Spinal cord (tissue), 10 donors: ENCODE measurements around the gene RIPK4. TPM values are rescaled to one million over a fixed set of nuclear protein-coding genes. Genes with fewer than 3 reads are reported as not detected.
A peak's percentile ranks its signal among the peaks of the same experiment; 100 is the strongest.
"Not testable (repeated sequence)": the region's sequence is repeated elsewhere in the genome, so short reads cannot be mapped to it uniquely, and the experiment has no call there.

Source experiments
- DNase-seq, 6 donors: peaks; one replicate each; pipeline versions ENCODE4 v3.0.0 to v3.0.0-alpha.2; 2013 to 2015; ENCODE audit warnings: low spot score in 6 of 6, low read depth in 4 of 6
- H3K27ac ChIP-seq: one replicate; pipeline ENCODE4 v1.5.1; 2013; ENCODE audit warnings: low read depth, low read length, control low read depth
- H3K27me3 ChIP-seq: one replicate; pipeline ENCODE4 v1.6.1; 2013; ENCODE audit warnings: low read length; ENCODE audit not compliant: control insufficient read depth, insufficient read depth
- H3K36me3 ChIP-seq: one replicate; pipeline ENCODE4 v1.6.1; 2013; ENCODE audit warnings: low read length; ENCODE audit not compliant: control insufficient read depth, insufficient read depth
- H3K4me1 ChIP-seq: one replicate; pipeline ENCODE4 v1.6.1; 2013; ENCODE audit warnings: low read length; ENCODE audit not compliant: control insufficient read depth, insufficient read depth
- H3K4me3 ChIP-seq: one replicate; pipeline ENCODE4 v1.5.1; 2013; ENCODE audit warnings: low read depth, low read length, control low read depth
- H3K9me3 ChIP-seq: one replicate; pipeline ENCODE4 v1.6.1; 2013; ENCODE audit warnings: low read length; ENCODE audit not compliant: control insufficient read depth, insufficient read depth
- WGBS: methylation state at CpG from one replicate; pipeline ENCODE4 v1.1.5; 2013; ENCODE audit warnings: missing lambda C conversion rate; ENCODE audit not compliant: insufficient coverage; 5-methylcytosine and 5-hydroxymethylcytosine counted together
- polyA plus RNA-seq, 2 donors: library from polyadenylated mRNA; unstranded; fragments of 120-200 nt; gene quantifications; one replicate each; pipeline ENCODE4 v1.2.1, GENCODE V29; 2013; ENCODE audit not compliant: insufficient read length in 2 of 2
- total RNA-seq, 2 donors: library from RNA; depleted of rRNA in 1 of 2; stranded (reverse); fragments of 120-200 nt in 1 of 2; fragments of >200 nt in 1 of 2; gene quantifications; one replicate each; pipeline versions ENCODE4 v1.2.3 to v1.2.4, GENCODE V29; 2013 to 2014
- donor health status: healthy.

RIPK4 gene
- total and polyA plus RNA-seq, 4 donors: 0.10 to 0.11 (median 0.11) TPM; not detected in 1

GRCh38 chr21:41798326-41798725, 31.5 kb upstream of the RIPK4 start:
- H3K27me3 ChIP-seq: no peaks in the 10 kb centered on the region
- H3K9me3 ChIP-seq: no peaks in the 10 kb centered on the region
- peaks cover 34% of the 10 kb centered on the region for H3K36me3 ChIP-seq
- peaks cover 12% of the 10 kb centered on the region for H3K4me1 ChIP-seq
- H3K4me3 ChIP-seq: no peak overlapping the region
- no peak overlapping the region for H3K27ac ChIP-seq
- no peak for DNase-seq
- 93% methylated on average over 20 of the region's 20 CpGs for WGBS

GRCh38 chr21:41796476-41797080, 29.7 kb upstream of the RIPK4 start:
- WGBS: 92% methylated on average over 13 of the region's 14 CpGs
- no peaks in the 10 kb centered on the region for H3K9me3 ChIP-seq
- H3K36me3 ChIP-seq: peaks cover 27% of the 10 kb centered on the region
- peaks cover 4% of the 10 kb centered on the region for H3K4me1 ChIP-seq
- no peak overlapping the region for H3K27ac ChIP-seq
- H3K27me3 ChIP-seq: no peaks in the 10 kb centered on the region
- H3K4me3 ChIP-seq: no peak overlapping the region
- DNase-seq: no peak

DNA sequence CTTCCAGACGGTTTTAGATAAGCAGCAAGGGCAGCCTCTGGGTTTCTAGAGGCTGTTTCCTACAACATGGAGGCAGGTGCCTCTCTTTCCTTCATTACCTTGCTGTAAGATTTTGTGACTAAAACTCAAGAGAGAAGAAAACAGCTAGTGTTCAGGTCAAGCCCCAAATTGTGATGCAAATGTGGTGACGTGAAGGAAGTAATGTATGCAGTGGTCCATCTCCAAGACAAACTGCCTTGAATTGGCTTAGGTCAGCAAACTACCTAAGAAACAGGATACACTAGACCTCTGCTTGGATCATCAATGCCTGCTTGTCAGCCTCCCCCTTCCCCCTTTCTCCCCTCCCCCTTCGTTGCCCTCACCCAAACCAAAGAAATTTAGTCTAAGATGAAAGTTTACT, 28.9 kb upstream of the RIPK4 start:
- DNase-seq: no peak
- Histone ChIP-seq H3K27me3 (no peaks in the 10 kb centered on the region), H3K4me3 (no peak overlapping the region), H3K36me3 (peaks cover 18% of the 10 kb centered on the region), H3K4me1 (peaks cover 4% of the 10 kb centered on the region), H3K9me3 (no peaks in the 10 kb centered on the region), H3K27ac (no peak overlapping the region)
- WGBS: 58% methylated on average over 2 of the region's 3 CpGs

DNA sequence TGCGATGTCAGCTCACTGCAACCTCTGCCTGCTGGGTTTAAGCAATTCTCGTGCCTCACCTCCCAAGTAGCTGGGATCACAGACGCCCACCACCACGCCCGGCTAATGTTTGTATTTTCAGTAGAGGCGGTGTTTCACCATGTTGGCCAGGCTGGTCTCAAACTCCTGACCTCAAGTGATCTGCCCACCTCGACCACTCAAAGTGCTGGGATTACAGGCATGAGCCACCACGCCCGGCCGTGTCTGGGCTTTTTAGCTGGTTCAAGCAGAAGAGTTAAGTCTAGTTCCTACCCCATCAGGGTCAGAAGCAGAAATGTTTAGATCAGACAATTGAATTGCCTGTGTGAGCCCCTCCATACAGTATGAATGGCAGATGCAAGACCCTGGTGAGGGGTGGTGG, 27.7 kb upstream of the RIPK4 start:
- H3K4me1 ChIP-seq: peaks cover 4% of the 10 kb centered on the region
- H3K9me3 ChIP-seq: no peaks in the 10 kb centered on the region
- no peak overlapping the region for H3K27ac ChIP-seq
- H3K36me3 ChIP-seq: peaks cover 12% of the 10 kb centered on the region
- H3K4me3 ChIP-seq: no peak overlapping the region
- WGBS: 95% methylated on average over 10 of the region's 10 CpGs
- DNase-seq: no peak
- H3K27me3 ChIP-seq: no peaks in the 10 kb centered on the region

- H3K27ac ChIP-seq: no peak overlapping the region
- peaks cover 4% of the 10 kb centered on the region for H3K4me1 ChIP-seq
- DNase-seq: no peak
- WGBS: 100% methylated on average over 1 of the region's 3 CpGs
- H3K9me3 ChIP-seq: no peaks in the 10 kb centered on the region
- H3K36me3 ChIP-seq: peaks cover 4% of the 10 kb centered on the region
- H3K4me3 ChIP-seq: no peak overlapping the region
- H3K27me3 ChIP-seq: no peaks in the 10 kb centered on the region
These were observed 25.9 kb upstream of the RIPK4 start for GRCh38 chr21:41792711-41793110.

DNA sequence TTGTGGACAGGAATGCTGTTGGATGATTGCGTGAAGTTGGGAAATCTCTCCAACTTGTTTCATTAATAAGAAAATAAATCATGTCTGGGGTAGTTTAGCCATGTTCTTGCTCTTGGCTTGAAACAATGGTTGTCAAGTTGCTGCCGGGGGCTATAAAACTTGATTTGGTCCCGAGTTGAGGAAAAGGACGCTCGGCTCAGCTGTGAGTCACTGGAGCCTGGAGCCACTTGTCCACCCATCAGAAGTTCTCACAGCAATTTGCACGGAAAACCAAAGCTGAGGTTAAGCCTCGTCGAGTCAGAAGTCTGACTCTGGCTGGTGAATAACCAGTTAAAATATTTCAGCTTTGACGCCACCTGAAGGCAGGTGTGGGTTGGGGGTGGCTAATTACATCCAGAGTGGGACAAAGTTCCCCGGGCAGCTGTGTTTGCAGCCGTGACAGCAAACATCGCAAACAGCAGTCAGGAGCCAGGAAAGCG, 19.7 kb upstream of the RIPK4 start:
- 47% methylated on average over 12 of the region's 13 CpGs for WGBS
- Histone ChIP-seq H3K4me1 (peaks cover 2% of the 10 kb centered on the region), H3K9me3 (no peaks in the 10 kb centered on the region), H3K4me3 (no peak overlapping the region), H3K27ac (no peak overlapping the region), H3K36me3 (no peaks in the 10 kb centered on the region), H3K27me3 (no peaks in the 10 kb centered on the region)
- DNase-seq: no peak

DNA sequence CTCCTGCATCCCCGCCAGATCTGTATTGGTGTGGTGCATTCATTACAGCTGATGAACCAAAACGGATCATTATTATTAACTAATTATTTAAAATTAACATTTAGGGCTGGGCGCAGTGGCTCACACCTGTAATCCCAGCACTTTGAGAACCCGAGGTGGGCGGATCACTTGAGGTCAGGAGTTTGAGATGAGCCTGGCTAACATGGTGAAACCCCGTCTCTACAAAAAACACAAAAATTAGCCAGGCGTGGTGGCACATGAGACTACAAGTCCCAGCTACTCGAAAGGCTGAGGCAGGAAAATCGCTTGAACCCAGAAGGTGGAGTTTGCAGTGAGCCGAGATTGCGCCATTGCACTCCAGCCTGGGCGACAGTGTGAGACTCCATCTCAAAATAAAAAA, 18.4 kb upstream of the RIPK4 start:
- not testable (repeated sequence) for H3K36me3 ChIP-seq, H3K4me3 ChIP-seq, DNase-seq, H3K9me3 ChIP-seq, H3K27ac ChIP-seq, H3K27me3 ChIP-seq, H3K4me1 ChIP-seq
- 94% methylated on average over 6 of the region's 12 CpGs for WGBS

DNA sequence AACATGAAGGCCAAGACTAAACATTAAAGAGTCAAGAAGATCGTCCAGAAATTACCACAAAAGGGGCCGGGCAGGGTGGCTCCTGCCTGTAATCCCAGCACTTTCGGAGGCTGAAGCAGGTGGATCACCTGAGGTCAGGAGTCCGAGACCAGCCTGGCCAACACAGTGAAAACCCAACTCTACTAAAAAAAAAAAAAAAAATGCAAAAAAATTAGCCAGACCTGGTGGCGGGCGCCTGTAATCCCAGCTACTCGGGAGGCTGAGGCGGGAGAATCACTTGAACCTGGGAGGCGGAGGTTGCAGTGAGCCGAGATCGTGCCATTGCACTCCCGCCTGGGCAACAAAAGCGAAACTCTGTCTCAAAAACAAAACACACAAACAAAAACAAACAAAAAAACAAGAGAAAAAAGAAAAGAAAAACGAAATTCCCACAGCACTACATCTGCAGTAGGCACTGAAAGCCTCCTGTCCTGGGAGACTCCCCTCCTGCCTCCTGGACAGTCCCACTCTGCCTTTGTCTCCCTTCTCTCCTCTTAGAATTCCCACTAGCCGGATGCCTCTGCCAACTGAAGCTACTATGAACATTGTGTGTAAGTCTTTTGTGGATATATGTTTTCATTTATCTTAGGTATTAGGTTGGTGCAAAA, 17.7 kb upstream of the RIPK4 start:
- Histone ChIP-seq H3K4me3 (no peak overlapping the region), H3K27ac (no peak overlapping the region), H3K27me3 (peaks cover 12% of the 10 kb centered on the region), H3K36me3 (no peaks in the 10 kb centered on the region), H3K4me1 (peaks cover 2% of the 10 kb centered on the region), H3K9me3 (no peaks in the 10 kb centered on the region)
- DNase-seq: no peak
- 92% methylated on average over 3 of the region's 15 CpGs for WGBS

GRCh38 chr21:41783476-41784180, 16.8 kb upstream of the RIPK4 start:
- H3K27ac ChIP-seq: no peak overlapping the region
- H3K4me3 ChIP-seq: no peak overlapping the region
- H3K36me3 ChIP-seq: no peaks in the 10 kb centered on the region
- peaks cover 2% of the 10 kb centered on the region for H3K4me1 ChIP-seq
- DNase-seq: peak in 1 of 6 donors; percentile 53
- WGBS: 49% methylated on average over 14 of the region's 18 CpGs
- peaks cover 19% of the 10 kb centered on the region for H3K27me3 ChIP-seq
- H3K9me3 ChIP-seq: no peaks in the 10 kb centered on the region

DNA sequence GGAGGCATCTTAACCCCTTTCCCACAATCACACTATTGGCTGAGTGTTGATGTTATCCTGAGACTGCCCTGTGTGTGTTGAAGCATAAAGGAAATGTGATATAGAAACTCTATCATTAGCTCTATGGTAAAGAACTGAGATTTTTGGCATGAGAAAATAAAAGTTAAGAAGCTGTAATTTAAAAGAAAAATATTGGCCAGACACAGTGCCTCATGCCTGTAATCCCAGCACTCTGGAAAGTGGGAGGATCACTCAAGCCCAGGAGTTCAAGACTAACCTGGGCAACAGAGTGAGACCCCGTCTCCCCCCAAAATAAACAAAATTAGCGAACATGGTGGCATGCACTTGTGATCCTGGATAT, 14.2 kb upstream of the RIPK4 start:
- no CpG with 5 or more reads among the region's 2 CpGs for WGBS
- peaks cover 26% of the 10 kb centered on the region for H3K27me3 ChIP-seq
- no peak overlapping the region for H3K27ac ChIP-seq
- H3K9me3 ChIP-seq: no peaks in the 10 kb centered on the region
- H3K4me1 ChIP-seq: peaks cover 11% of the 10 kb centered on the region
- no peaks in the 10 kb centered on the region for H3K36me3 ChIP-seq
- DNase-seq: no peak
- no peak overlapping the region for H3K4me3 ChIP-seq
